GM20000 (cell line): ENCODE measurements around the gene RAB13.
"Not testable (repeated sequence)": the region's sequence is repeated elsewhere in the genome, so short reads cannot be mapped to it uniquely, and the experiment has no call there.

Experiments used
- DNase-seq: peaks from one replicate; pipeline ENCODE4 v3.0.0; 2012; ENCODE audit warnings: low spot score
- CTCF ChIP-seq: IDR thresholded peaks from 2 replicates; pipeline ENCODE4 v1.5.1; 2012; ENCODE audit warnings: mild to moderate bottlenecking, control low read depth; ENCODE audit errors: extremely low read depth, missing control alignments

Gene RAB13

GRCh38 chr1:153985941-153986761 lies at the start of gene RAB13:
Gene RAB13 (minus strand): TSS chr1:153986339. CDS start chr1:153986236, 103 bp downstream.
- DNase-seq: peak; percentile 47
- TF ChIP-seq CTCF: no peak

GRCh38 chr1:154033697-154034096 lies 47.6 kb upstream of the RAB13 start:
- DNase-seq: not testable (repeated sequence)

DNA sequence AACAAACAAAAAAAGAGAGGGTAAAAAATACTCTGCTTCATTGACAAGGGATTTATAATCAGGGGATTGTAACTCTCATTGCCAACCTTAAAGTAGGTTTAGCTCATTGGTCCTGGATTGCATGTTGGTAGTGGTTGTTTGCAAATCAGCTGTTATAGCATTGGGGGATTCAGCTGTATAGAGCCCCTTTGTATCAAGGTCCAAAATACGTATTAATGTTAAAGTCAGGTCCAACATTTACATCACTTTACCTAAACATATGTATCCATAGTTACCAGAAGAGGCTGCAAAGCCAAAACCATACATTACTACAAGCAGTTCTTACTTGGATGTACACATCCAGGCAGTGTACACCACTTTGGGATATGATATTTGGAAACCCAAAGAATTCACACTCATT lies 33.8 kb upstream of the RAB13 start:
- DNase-seq: no peak
- no peak for TF ChIP-seq CTCF

DNA sequence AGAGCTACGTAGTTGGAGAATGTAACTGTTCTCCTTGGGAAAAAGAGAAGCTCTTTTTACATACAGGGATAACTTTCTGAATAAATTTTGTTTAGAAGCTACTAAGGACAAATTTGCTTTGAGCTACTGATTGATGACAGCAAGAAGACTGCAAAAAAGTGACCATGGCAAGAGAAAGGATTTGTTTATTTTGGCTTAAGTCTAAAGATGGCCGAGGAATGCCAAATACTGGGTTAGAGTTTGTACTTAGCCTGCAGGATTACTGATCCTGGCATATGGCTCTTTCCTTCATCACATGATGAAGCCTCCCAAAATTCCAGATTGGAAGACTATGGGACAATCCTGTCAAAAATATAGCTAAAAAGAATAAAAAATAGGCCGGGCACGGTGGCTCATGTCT lies 33.1 kb upstream of the RAB13 start:
- TF ChIP-seq CTCF: no peak
- DNase-seq: no peak

DNA sequence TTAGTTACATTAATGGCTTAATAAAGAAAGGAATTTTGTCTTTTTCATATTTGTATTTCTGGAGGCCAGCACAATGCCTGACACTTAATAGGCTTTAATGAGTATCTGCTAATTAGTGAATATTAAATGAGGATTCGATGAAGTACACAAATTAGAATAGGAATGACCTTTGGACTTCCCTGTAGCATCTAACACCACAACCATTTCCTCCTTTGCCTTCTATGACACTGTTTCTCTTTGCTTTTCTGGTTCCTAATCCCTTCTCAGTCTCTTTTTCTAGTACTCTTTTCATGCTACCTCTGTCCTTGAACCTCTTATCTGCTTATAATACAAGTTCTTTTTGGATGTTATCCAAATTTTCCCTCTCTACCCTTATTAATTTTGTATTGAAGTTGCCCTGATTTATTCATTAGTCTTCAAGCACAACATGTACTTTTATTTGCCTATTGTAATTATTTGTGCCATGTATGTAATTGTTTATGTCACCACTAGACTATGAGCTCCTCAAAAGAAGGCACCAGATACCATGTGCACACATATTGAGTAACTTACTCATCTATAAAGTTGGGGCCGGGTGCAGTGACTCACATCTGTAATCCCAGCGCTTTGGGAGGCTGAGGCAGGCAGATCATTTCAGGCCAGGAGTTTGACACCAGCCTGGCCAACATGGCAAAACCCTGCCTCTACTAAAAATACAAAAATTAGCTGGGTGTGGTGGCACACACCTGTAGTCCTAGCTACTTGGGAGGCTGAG lies 28.2 kb upstream of the RAB13 start:
- TF ChIP-seq CTCF: no peak
- no peak for DNase-seq

DNA sequence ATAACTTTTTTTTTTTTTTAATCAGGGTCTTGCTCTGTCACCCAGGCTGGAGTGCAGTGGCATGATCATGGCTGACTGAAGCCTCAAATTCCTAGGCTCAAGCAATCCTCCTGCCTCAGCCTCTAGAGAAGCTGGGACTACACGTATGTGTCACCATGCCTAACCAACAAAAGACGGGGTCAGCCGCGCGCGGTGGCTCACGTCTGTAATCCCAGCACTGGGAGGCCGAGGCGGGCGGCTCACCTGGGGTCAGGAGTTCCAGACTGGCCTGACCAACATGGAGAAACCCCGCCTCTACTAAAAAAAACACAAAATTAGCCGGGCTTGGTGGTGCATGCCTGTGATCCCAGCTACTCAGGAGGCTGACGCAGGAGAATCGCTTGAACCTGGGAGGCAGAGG lies 26.4 kb upstream of the RAB13 start:
- DNase-seq: not testable (repeated sequence)

DNA sequence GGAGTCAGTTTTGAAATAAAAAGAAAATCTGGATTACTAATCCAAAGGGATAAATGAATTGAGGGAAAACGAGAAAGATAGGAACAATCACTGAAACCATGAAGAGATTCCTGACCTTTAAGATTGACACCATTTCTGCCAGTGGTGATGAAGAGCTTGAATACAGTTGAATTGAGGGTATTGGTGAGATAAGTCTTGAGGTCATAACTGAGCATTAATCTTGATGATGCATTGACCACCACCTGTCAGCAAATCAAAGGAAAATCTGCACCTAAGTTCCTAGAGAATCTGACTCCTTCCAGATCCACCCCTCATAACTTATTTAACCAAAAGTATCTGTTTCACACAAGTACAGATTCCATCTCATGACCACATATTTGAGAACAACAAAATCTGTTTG lies 26.0 kb upstream of the RAB13 start:
- no peak for DNase-seq
- no peak for TF ChIP-seq CTCF

GRCh38 chr1:154006136-154006535 lies 20.0 kb upstream of the RAB13 start:
- TF ChIP-seq CTCF: no peak
- DNase-seq: no peak
